GM21381 (cell line): ENCODE data around the gene ATXN7L3B.
"Not testable (repeated sequence)": the region's sequence is repeated elsewhere in the genome, so short reads cannot be mapped to it uniquely, and the experiment has no call there.

ENCODE experiments used
- ATAC-seq: cut with Tn5 transposase; IDR thresholded peaks from one replicate; pipeline ENCODE4 v1.9.1; 2021; ENCODE audit warnings: mild to moderate bottlenecking, moderate library complexity; ENCODE audit not compliant: unreplicated experiment

ATXN7L3B gene, protein sequence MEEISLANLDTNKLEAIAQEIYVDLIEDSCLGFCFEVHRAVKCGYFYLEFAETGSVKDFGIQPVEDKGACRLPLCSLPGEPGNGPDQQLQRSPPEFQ

DNA sequence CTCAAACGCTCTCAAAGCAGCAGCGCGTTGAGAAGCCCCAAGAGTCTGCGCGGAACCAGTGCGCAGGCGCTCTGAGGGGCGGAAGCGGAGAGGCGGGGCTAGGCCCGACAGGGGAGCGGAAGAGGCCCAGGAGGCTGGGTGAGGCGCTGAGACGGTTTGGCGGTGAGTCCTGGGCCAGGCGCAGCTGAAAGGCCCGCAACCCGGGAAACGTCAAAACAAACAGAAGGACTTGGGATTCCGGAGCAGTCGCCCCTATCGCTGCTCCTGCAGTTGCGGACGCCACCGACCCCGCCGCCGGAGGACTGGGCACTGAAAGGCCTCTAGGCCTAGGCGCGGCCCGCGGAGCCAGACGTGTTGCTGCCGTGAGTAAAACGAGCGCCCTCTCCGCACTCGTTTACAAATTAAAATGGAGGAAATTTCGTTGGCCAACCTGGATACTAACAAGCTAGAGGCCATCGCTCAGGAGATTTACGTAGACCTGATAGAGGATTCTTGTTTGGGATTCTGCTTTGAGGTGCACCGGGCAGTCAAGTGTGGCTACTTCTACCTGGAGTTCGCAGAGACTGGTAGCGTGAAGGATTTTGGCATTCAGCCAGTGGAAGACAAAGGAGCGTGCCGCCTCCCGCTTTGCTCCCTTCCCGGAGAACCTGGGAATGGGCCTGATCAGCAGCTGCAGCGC is at the start of gene ATXN7L3B:
Gene ATXN7L3B (plus strand): TSS at position 129 of the 679 bp plus-strand sequence. CDS start 278 bp downstream, at position 407.
- peak; percentile 97 for ATAC-seq

DNA sequence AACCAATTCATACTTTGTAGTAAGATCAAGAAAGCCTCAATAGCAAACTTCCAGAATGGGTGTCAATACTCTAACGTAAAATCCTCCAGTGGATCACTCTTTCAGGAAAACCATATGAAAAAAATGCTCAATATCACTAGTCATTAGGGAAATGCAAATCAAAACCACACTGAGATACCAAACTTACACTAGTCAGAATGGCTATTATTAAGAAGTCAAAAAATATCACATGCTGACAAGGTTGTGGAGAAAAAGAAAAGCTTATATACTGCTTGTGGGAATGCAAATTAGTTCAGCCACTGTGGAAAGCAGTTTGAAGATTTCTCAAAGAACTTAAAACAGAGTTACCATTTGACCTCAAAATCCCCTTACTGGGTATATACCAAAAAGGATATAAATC is 49.5 kb upstream of the ATXN7L3B start:
- ATAC-seq: no peak

DNA sequence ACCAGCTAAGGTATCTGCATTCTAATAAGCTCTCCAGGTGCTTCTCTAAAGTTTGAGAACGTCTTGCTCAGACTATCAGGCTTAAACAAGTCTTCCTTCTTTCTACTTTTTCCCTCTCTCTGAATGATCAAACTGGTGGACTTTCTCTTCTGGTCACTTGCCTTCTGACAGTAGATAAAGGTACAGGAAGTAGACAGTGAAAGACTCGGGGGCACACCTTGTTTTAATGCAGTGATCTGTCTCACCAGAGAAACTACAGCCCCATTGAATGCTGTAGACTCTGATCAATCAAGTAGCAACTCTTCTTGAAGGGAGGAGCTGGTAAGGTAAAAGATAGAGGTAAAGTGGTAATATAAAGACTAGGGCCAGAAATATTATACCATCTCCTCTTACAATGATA is 48.1 kb upstream of the ATXN7L3B start:
- no peak for ATAC-seq

DNA sequence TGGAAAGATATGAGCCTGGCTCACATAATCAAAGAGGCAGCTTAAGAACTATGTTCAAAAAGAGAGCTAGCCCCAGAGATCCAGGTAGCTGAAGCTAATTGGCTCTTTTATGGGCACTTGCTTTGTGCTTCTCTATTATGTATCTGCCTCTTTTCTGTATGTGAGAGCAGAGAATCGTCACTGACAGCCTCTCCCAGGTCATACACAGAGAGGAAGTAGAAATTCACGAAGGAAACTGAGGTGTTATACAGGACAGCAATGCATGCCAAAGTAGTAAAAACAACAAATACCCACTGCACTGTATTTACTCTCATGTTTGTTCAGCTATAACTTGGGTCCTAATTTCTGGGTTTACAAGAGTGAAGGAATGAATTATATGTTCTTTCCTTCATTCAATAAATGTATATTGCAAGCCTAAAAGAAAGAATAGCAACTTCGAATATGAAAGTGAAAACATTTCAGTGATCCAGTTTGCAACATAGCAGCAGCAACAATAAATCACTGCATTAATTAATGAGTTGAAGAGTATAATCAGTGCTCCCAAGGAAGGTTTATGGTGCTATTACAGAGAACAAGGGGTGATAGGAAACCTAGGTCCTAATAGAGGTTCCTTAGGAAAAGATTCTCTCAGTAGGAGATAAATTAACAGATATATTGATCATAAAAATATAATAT is 47.1 kb upstream of the ATXN7L3B start:
- ATAC-seq: peak; percentile 89

DNA sequence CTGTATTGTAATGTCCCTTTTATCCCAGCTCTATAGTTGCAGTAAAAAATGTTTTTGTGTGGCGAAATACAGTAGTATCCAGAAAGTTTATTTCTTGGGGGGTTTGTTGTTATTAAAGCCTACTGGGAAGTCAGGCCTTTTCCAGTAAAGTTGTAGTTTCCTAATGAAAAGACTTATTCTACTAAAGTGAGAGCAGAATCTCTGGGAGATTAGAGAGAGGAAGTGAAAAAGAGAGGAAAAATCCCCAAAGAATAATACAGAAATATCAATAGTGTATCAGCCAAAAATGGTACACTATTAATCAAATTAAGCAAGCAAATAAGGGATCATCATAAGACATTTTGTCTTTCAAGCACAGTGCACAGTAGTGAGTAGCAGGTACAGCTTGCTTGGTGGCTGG is 46.3 kb upstream of the ATXN7L3B start:
- ATAC-seq: no peak

DNA sequence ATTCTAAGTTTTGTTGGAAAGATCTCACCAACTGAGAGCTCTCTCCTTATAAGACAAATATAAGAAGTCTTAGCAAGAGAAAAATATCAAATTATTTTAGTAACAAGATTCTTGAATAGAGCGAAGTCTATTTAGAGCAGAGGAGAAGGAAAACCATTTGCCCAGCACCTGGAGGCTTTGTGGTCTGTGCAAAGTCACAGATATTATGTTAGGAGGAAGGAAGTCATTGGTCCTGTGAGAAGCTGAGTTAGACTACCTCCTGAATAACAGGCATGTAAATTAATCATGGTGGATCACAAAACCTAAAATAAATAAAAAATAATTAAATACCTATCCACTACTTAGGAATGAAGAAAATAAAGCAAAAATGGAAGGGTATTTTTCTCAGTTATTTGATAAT is 38.4 kb upstream of the ATXN7L3B start:
- no peak for ATAC-seq

DNA sequence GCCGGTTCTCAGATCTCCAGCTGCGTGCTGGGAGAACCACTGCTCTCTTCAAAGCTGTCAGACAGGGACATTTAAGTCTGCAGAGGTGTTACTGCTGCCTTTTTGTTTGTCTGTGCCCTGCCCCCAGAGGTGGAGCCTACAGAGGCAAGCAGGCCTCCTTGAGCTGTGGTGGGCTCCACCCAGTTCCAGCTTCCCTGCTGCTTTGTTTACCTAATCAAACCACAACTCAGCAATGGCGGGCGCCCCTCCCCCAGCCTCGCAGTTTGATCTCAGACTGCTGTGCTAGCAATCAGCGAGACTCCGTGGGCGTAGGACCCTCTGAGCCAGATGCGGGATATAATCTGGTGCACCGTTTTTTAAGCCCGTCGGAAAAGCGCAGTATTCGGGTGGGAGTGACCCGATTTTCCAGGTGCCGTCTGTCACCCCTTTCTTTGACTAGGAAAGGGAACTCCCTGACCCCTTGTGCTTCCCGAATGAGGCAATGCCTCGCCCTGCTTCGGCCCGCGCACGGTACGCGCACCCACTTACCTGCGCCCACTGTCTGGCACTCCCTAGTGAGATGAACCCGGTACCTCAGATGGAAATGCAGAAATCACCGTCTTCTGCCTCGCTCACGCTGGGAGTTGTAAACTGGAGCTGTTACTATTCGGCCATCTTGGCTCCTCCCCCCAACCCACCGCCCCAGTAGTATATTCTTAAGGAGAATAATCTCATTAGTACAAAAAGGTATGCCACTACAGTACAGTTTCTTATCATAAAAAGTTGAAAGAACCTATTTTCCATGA is 28.6 kb upstream of the ATXN7L3B start:
- ATAC-seq: not testable (repeated sequence)

DNA sequence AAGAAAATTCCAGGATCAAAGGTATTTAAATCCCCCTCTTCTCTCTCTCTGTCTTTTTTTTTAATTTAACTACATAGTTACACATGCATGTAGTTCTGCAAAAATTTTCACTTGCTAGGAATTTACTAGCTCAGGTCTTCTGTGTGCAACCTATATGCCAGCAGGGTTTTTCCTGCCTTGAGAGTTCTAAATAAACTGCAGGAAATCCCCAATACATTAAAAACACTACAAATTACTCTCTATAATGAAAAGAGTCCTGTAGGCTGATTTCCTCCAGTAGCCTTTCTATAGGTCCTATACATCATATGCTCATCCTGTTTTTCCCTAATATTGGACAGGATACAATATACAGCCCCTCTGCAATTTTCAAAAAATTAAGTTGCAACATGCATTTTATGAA is 27.7 kb upstream of the ATXN7L3B start:
- ATAC-seq: no peak

DNA sequence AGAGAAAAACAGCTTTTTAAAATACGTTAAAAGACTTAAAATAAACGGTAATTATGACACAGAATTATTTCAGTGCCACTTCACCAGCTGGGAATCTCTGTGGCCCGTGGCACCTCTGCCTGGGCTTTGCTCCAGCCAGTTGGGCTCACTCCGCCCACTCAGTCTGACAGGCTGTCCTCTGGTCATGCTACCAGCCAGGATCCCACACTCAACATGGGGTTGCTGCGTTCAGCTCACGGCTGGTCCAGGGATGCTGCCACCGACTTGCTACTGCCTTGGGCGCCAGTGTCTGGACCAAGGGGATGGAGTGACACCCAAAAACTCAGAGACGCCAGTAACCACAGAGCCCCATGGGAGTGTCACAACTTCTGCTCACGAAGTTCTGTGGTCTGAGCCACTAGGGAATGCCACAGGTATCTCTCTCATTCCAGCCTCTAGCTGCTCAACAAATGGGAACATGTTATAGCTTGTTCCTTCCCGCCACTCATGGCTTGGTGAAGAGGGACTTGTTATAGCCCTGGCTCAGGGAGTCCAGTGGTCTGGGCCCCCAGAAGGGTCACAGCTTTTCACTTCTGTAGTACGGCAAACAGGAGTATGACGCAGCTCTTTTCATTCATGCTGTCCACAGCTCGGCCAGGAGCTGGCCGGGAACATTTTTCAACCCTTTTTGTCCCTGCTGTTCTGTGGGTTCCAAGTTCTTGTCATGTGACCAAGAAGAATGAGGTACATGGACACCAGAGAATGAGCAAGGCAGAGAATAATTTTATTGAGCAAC is 23.4 kb upstream of the ATXN7L3B start:
- no peak for ATAC-seq

DNA sequence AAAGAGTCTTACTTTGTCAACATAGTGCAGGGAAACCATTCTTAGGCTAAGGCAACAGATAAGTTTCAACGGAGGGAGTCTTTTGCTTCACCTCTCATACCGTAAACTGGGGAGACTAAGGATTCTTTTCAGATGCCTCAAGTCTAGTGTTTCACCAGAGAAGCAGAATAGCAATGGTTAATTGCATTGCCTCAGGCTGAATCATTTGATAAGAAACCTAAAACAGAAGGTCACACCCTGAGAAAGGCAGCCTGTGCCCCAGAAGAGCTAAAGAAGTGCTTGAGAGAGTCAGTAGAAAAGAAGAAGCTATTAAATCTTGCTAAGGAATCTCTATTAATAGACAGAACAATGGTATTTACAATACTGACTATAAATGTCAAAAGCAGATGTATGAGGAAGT is 21.8 kb upstream of the ATXN7L3B start:
- no peak for ATAC-seq

DNA sequence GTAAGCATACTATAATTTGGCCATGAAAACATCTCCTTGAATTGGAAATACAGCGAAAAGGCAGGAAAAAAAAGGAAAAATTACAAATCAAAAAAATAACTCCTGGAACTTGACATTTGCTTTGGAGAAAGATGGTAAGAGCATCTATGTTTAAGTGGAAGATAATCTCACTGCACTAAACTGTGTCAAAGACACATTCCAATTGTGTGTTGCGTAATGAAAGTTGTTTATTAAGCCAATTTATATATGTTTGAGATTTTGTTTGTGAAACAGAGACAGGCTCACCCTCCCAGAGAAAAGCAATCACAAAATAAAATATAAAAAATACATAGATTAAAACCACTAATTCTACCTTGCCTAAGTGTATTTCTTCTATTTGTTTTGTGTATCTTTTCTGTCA is 11.1 kb upstream of the ATXN7L3B start:
- no peak for ATAC-seq

DNA sequence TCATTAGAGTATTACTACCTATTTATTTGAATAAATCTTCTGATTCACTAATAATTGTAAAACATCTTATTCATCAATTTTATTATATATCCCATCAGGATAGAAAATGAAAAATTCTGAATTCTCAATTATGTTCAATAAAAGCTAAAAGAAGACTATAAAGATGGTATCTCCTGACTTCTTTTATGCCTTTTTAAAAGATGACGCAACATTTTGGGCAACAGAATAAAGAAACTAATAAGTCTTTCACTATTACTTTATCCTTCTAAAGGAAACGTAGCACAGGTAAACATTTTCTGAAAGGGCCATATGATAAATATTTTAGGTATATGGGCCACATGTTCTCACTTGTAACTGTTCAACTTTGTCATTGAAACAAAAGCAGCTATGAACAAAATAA is 10.1 kb upstream of the ATXN7L3B start:
- no peak for ATAC-seq

DNA sequence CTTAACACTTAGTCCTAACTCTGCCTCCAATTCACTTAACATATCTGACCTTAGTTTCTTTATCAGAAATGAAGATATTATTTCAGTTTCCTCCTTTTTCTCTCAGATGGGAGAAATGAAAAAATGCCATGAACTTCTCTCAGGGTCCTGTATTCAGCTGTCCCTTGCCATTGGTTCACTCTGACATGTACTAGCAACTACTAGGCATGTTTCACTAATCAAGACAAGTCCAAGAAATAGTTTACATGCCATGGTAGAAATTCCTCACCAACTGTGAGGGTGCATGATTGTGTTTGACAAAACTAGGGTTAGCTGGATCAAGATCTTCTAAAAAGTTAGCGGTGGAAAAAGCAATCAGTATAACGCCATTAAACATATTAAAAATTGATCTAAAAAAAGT is 7.0 kb upstream of the ATXN7L3B start:
- ATAC-seq: no peak

DNA sequence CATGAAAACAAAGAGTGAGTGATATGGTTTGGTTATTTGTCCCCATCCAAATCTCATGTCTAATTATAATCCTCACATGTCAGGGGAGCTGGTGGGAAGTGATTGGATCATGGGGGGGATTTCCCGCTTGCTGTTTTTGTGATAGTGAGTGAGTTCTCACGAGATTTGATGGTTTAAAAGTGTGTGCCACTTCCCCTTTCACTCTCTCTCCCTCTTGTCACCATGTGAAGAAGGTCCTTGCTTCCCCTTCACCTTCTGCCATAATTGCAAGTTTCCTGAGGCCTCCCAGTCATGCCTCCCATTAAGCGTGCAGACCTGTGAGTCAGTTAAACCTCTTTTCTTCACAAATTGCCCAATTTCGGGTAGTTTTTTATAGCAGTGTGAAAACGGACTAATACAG is 2.1 kb upstream of the ATXN7L3B start:
- ATAC-seq: no peak

DNA sequence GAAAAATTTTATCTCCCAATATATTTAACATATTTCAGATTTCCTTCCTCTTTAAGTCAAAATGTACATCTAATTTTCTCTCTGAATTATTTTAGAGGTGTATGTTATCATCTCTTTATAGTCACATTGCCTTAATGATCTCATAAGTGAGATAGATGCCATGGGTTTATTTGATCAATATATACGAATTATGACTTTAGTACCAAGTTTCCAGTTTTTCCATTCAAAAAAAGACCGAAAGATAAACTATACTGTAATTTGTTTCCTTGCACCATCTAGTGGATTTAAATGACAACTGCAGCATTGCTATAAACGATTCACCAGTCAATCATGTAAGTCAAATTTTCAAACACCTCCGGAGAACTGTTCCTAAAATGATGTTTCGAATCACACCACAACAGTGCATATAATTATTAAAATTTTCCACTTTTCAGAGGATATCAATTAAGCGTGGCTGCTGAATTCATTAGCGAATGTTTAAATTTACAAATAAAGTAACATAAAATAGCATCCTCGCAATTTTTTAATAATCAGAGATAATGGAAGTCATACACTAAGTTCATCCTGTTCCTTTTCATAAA is 419 bp upstream of the ATXN7L3B start:
- ATAC-seq: peak; percentile 57

DNA sequence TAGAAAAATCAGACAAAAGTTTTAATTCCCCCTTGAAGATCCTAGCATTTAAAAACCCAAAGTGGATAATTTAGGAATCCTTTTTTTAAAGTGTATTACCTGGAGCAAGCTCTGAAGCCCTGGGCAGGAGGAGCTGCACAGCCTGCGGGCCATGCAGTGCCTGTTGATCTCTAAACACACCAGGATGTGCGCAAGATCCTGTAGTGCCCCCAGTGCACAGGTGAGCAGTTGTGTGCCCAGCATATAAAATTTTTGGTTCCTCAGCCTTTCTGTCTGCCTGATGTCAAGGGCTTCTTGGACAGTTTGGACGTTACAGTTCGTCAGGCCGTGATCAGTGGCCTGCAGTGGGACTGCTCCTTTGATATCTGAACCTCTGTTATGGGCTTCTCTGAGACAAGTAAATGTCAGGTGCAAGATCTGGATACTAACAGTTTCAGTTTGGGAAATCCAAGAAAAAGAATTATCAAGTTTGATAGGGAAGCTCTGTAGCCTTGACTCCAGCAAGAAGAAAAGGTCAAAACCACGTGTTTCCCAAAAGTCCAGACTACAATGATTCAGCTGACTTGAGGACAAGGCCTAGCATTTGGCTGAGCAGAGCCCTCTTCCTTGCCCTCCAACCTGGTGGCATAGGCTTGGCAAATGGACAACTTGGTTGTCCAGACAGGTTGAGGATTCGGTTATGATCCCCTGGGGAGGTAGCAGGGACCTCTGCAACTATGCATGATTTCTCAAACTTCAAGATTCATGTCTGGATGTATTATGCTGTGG is 1.0 kb downstream of the ATXN7L3B start:
- peak; percentile 25 for ATAC-seq

DNA sequence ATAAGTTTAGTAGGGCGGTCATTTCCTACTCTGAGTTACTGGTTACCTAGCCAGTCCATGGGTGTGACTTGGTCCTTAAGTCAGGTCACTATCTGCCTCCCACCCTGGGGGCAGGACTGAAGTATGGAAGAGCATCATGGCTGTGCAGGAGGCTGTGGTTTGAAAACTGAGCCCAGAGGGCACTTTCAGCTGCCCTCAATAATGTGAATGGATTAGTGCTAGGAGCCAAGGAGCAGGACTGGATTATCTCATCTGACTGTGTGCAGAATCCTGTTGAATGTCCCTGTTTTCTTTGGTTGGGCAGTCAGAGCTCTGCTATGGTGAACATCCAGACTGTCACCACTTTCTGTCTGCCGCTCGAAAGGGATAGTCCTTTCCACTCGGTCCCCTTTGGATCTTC is 1.6 kb downstream of the ATXN7L3B start:
- no peak for ATAC-seq

DNA sequence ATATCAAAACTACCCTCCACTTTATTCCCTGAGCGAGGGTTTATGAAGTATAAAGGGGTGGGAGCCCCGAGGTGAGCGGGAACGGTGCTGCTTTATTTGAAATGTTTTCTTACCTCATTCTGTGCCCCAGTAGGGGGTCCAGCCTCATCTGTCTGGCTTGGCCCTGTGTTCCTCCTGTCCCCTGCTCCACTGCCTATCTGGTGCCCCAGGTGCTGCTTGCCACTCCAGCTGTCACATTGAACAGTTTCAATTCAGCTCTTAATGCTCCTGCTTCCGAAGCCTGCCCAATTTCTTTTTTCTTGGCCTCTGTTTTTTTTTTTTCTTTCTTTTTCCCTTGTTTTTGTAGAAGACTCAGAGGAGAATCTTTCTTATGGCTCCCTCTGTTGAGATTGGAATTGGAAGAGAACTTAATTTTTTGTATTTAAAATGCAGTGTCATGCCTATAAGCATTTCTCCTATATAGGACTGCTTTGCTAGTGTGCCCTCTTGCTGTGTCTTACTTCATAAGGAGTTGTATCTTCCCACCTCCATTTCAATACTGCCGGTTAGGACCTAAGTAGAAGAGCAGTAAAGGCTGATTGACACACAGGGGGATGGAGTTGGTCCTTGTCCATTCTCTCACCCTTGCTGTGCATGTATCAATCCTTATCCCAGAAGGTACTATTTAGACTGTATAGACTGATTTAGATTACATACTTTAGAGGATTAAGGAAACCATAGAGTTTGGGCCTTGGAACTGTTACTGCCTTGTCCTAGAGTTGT is 2.3 kb downstream of the ATXN7L3B start:
- ATAC-seq: no peak

DNA sequence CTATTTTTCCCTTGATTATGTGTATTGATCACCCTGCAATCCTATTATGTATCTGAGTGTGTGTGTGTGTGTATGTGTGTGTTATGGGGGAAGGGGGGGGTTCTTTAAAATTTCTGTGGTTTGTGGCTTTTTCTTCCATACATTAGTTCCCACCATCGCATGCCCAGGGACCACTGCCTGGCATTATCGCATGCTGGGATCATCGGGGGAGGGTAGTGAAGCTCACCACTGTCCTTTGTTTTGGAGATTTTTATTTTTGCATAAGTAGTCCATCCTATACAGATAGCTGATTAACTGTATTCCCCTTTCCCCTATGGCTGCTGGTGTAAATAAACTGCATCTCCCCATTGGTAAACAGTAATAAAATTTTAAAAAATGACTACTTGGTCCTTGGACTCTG is 3.4 kb downstream of the ATXN7L3B start:
- no peak for ATAC-seq
